H1 (cell line): ENCODE data around the gene LILRB3. TPM values are rescaled to one million over a fixed set of nuclear protein-coding genes. Genes with fewer than 3 reads are reported as not detected.

ENCODE experiments used
- CTCF ChIA-PET: fragments of 300-600 bp; sonication (Branson Sonifier 250); formaldehyde crosslinking; loops from one replicate; lab custom pipeline; 2021; ENCODE audit not compliant: partially characterized antibody; lab: Charles Lee
- POLR2A ChIA-PET: fragments of 300-600 bp; sonication (Branson Sonifier 250); formaldehyde crosslinking; loops from one replicate; lab custom pipeline; 2021; ENCODE audit warnings: inconsistent platforms; ENCODE audit not compliant: partially characterized antibody; lab: Charles Lee
- DNase-seq, 2 experiments: peaks; one replicate each; pipeline versions ENCODE4 v3.0.0 to v3.0.0-alpha.2; 2010 to 2022; ENCODE audit warnings: low spot score in 2 of 2, low read depth in 1 of 2, mixed read lengths in 1 of 2
- FAIRE-seq: peaks from 2 replicates; lab custom pipeline; 2011; peaks lifted over from hg19 to GRCh38; lab: Jason Lieb, UNC
- H2AFZ ChIP-seq: 2 replicates; pipeline ENCODE4 v1.8.1; 2012; ENCODE audit warnings: low read length, inconsistent platforms
- H2AK5ac ChIP-seq: 2 replicates; pipeline ENCODE4 v1.6.1; 2013; ENCODE audit warnings: low read depth, low read length
- H2BK120ac ChIP-seq: replicated peaks from 2 replicates; pipeline ENCODE3; 2013; ENCODE audit warnings: low read depth, low read length, inconsistent platforms
- H2BK12ac ChIP-seq: 2 replicates; pipeline ENCODE4 v1.6.1; 2013; ENCODE audit warnings: low read depth, low read length
- H2BK15ac ChIP-seq: 2 replicates; pipeline ENCODE4 v1.6.1; 2013; ENCODE audit warnings: low read length
- H2BK20ac ChIP-seq: 2 replicates; pipeline ENCODE4 v1.6.1; 2013; ENCODE audit warnings: low read length
- H2BK5ac ChIP-seq: 2 replicates; pipeline ENCODE4 v1.6.1; 2013; ENCODE audit warnings: low read depth, low read length
- H3K14ac ChIP-seq: 2 replicates; pipeline ENCODE4 v1.6.1; 2013; ENCODE audit warnings: inconsistent platforms; ENCODE audit not compliant: insufficient read length
- H3K18ac ChIP-seq: 2 replicates; pipeline ENCODE4 v1.6.1; 2013; ENCODE audit warnings: low read length; ENCODE audit errors: extremely low read depth
- H3K23ac ChIP-seq: 2 replicates; pipeline ENCODE4 v1.6.1; 2013; ENCODE audit warnings: inconsistent platforms; ENCODE audit not compliant: insufficient read length
- H3K23me2 ChIP-seq: 2 replicates; pipeline ENCODE4 v1.6.1; 2013; ENCODE audit warnings: low read depth, low read length
- H3K27ac ChIP-seq: 2 replicates; pipeline ENCODE4 v1.6.1; 2011; ENCODE audit warnings: low read depth, low read length, inconsistent platforms
- H3K27me3 ChIP-seq, 4 experiments: replicated peaks in 1 of 4; 1 replicate in 1 of 4; 2 replicates in 3 of 4; pipeline versions ENCODE4 v1.6.1 to v1.8.1; 2011 to 2013; ENCODE audit warnings: low read length in 3 of 4, mild to moderate bottlenecking in 3 of 4, inconsistent platforms in 2 of 4, mixed read lengths in 2 of 4, moderate library complexity in 1 of 4; ENCODE audit not compliant: control insufficient read depth in 3 of 4, insufficient read depth in 3 of 4; ENCODE audit errors: extremely low read depth in 1 of 4
- H3K36me3 ChIP-seq, 4 experiments: 2 replicates each; pipeline versions ENCODE4 v1.6.1 to v1.8.1; 2011 to 2013; ENCODE audit warnings: mild to moderate bottlenecking in 4 of 4, low read length in 3 of 4, moderate library complexity in 2 of 4, control low read depth in 1 of 4, inconsistent platforms in 1 of 4; ENCODE audit not compliant: insufficient read depth in 4 of 4, control insufficient read depth in 2 of 4
- H3K4ac ChIP-seq: replicated peaks from 2 replicates; pipeline ENCODE3; 2013; ENCODE audit warnings: low read length, low read depth, mixed read lengths, inconsistent platforms; ENCODE audit not compliant: insufficient read length
- H3K4me1 ChIP-seq, 4 experiments: replicated peaks in 1 of 4; 1 replicate in 1 of 4; 2 replicates in 3 of 4; pipeline versions ENCODE4 v1.6.1 to v1.8.1; 2011 to 2013; ENCODE audit warnings: low read length in 3 of 4, inconsistent platforms in 2 of 4, mixed read lengths in 1 of 4; ENCODE audit not compliant: insufficient read depth in 4 of 4, control insufficient read depth in 3 of 4
- H3K4me2 ChIP-seq, 2 experiments: 2 replicates each; pipeline versions ENCODE4 v1.6.1 to v1.8.1; 2011 to 2013; ENCODE audit warnings: low read depth in 2 of 2, low read length in 2 of 2, control low read depth in 1 of 2, inconsistent platforms in 1 of 2, mild to moderate bottlenecking in 1 of 2; ENCODE audit not compliant: insufficient read depth in 1 of 2
- H3K4me3 ChIP-seq, 4 experiments: fragments of 200-600, 300-600 bp in 1 of 4; sonication (generic), shearing (Covaris generic), sonication (Bioruptor Twin) in 1 of 4; 2 replicates each; pipeline versions ENCODE4 v1.5.1 to v1.8.1; 2011 to 2016; ENCODE audit warnings: low read length in 4 of 4, low read depth in 3 of 4, control low read depth in 2 of 4, inconsistent platforms in 2 of 4, mild to moderate bottlenecking in 2 of 4, mixed read lengths in 1 of 4, moderate library complexity in 1 of 4; ENCODE audit not compliant: insufficient read depth in 2 of 4; ENCODE audit errors: extremely low read depth in 1 of 4
- H3K56ac ChIP-seq: replicated peaks from 2 replicates; pipeline ENCODE3; 2013; ENCODE audit warnings: low read depth, mild to moderate bottlenecking, mixed read lengths, low read length, inconsistent platforms; ENCODE audit not compliant: insufficient read length
- H3K79me1 ChIP-seq: 2 replicates; pipeline ENCODE4 v1.6.1; 2013; ENCODE audit warnings: low read depth, low read length, control low read depth
- H3K79me2 ChIP-seq, 2 experiments: 2 replicates each; pipeline versions ENCODE4 v1.6.1 to v1.8.1; 2012 to 2013; ENCODE audit warnings: low read length in 2 of 2, mild to moderate bottlenecking in 2 of 2, inconsistent platforms in 1 of 2; ENCODE audit not compliant: insufficient read depth in 2 of 2, control insufficient read depth in 1 of 2
- H3K9ac ChIP-seq, 4 experiments: replicated peaks in 1 of 4; 1 replicate in 1 of 4; 2 replicates in 3 of 4; pipeline versions ENCODE4 v1.6.1 to v1.8.1; 2011 to 2013; ENCODE audit warnings: low read depth in 3 of 4, low read length in 3 of 4, control low read depth in 2 of 4, mild to moderate bottlenecking in 2 of 4, moderate library complexity in 2 of 4, inconsistent platforms in 1 of 4; ENCODE audit errors: extremely low read depth in 1 of 4
- H3K9me3 ChIP-seq, 2 experiments: 2 replicates each; pipeline versions ENCODE4 v1.6.1 to v1.8.1; 2012 to 2013; ENCODE audit warnings: mild to moderate bottlenecking in 2 of 2, moderate library complexity in 2 of 2, control low read depth in 1 of 2, inconsistent platforms in 1 of 2, low read depth in 1 of 2, low read length in 1 of 2, mixed read lengths in 1 of 2; ENCODE audit not compliant: insufficient read depth in 2 of 2
- H4K20me1 ChIP-seq, 2 experiments: replicated peaks in 1 of 2; 2 replicates each; pipeline versions ENCODE3 to v1.8.1; 2011 to 2013; ENCODE audit warnings: inconsistent platforms in 2 of 2, low read length in 2 of 2, mild to moderate bottlenecking in 1 of 2; ENCODE audit not compliant: insufficient read depth in 2 of 2, control insufficient read depth in 1 of 2
- H4K5ac ChIP-seq: 2 replicates; pipeline ENCODE4 v1.6.1; 2013; ENCODE audit warnings: low read length, low read depth, mixed read lengths, inconsistent platforms; ENCODE audit not compliant: insufficient read length
- H4K8ac ChIP-seq: 2 replicates; pipeline ENCODE4 v1.8.0; 2013; ENCODE audit warnings: mild to moderate bottlenecking, moderate library complexity, low read length, inconsistent platforms; ENCODE audit not compliant: insufficient read depth; ENCODE audit errors: extremely low read depth
- H4K91ac ChIP-seq: replicated peaks from 2 replicates; pipeline ENCODE3; 2013; ENCODE audit warnings: low read length, mixed read lengths, inconsistent platforms; ENCODE audit not compliant: insufficient read length
- CBX8 ChIP-seq: fragments of 300-800, 300-1000 bp; sonication (generic); IDR thresholded peaks from 2 replicates; pipeline ENCODE4 v1.7.1; 2016; ENCODE audit warnings: low read depth, low read length, borderline replicate concordance
- EGR1 ChIP-seq: IDR thresholded peaks from 2 replicates; pipeline ENCODE4 v1.6.1; 2011; ENCODE audit warnings: low read depth, low read length, borderline replicate concordance
- KDM1A ChIP-seq: fragments of 200-600, 300-600 bp; sonication (generic); IDR thresholded peaks from 2 replicates; pipeline ENCODE4 v1.7.1; 2016; ENCODE audit warnings: mild to moderate bottlenecking, low read length, borderline replicate concordance
- MAFK ChIP-seq: IDR thresholded peaks from 2 replicates; pipeline ENCODE4 v1.6.1; 2012; ENCODE audit warnings: low read depth, mild to moderate bottlenecking, improper control_type of control experiment, low read length
- NRF1 ChIP-seq: IDR thresholded peaks from 2 replicates; pipeline ENCODE4 v1.6.1; 2011; ENCODE audit warnings: mild to moderate bottlenecking, low read depth, low read length, improper control_type of control experiment
- POLR2AphosphoS5 ChIP-seq: IDR thresholded peaks from 2 replicates; pipeline ENCODE4 v1.6.1; 2011; ENCODE audit warnings: low read depth, low read length
- RAD21 ChIP-seq, 2 experiments: IDR thresholded peaks in 1 of 2; conservative IDR thresholded peaks in 1 of 2; 2 replicates each; pipeline ENCODE4 v1.6.1; 2011; ENCODE audit warnings: low read depth in 2 of 2, low read length in 2 of 2, improper control_type of control experiment in 1 of 2, inconsistent platforms in 1 of 2, mild to moderate bottlenecking in 1 of 2, moderate library complexity in 1 of 2
- SAP30 ChIP-seq: fragments of 300-600 bp; sonication (generic); IDR thresholded peaks from 2 replicates; pipeline ENCODE4 v1.7.1; 2012; ENCODE audit warnings: low read length, moderate library complexity, mild to moderate bottlenecking, inconsistent platforms; ENCODE audit not compliant: insufficient read depth, insufficient replicate concordance
- SUZ12 ChIP-seq: fragments of 200-600 bp; sonication (generic); IDR thresholded peaks from 2 replicates; pipeline ENCODE4 v1.6.1; 2012; ENCODE audit warnings: mild to moderate bottlenecking, inconsistent platforms, low read length, moderate library complexity, mixed read lengths
- TBP ChIP-seq: IDR thresholded peaks from 2 replicates; pipeline ENCODE4 v1.6.1; 2011; ENCODE audit warnings: low read depth, low read length, improper control_type of control experiment
- WGBS, 2 experiments: shearing (Covaris generic) in 1 of 2; methylation state at CpG; one replicate each; pipeline versions ENCODE4 v1.1.6 to v1.1.7; 2013 to 2015; ENCODE audit warnings: low lambda C conversion rate in 2 of 2, mixed read lengths in 2 of 2, inconsistent platforms in 1 of 2, low coverage in 1 of 2, missing lambda C conversion rate in 1 of 2; ENCODE audit not compliant: insufficient replicate concordance in 2 of 2, insufficient coverage in 1 of 2, insufficient read length in 1 of 2; ENCODE audit errors: extremely low coverage in 1 of 2, missing lambda C conversion rate in 1 of 2; 5-methylcytosine and 5-hydroxymethylcytosine counted together
- polyA plus RNA-seq, 7 experiments: library from polyadenylated mRNA; depleted of rRNA in 3 of 7; stranded (reverse) in 5 of 7; unstranded in 2 of 7; fragments of >200 nt in 5 of 7; fragments of 200-250 nt in 2 of 7; gene quantifications; 1 replicate in 5 of 7; 2 replicates in 1 of 7; 4 replicates in 1 of 7; pipeline versions ENCODE4 v1.2.1 to v1.2.3, GENCODE V29; 2011 to 2013; ENCODE audit warnings: missing spikeins in 2 of 7, mixed read lengths in 2 of 7
- total RNA-seq: library from RNA; stranded (reverse); fragmentation: NEBNext Ultra II Directional; extraction: Animal tissue kit (Norgen Biotek cat#: 25700); gene quantifications from 2 replicates; pipeline ENCODE4 v1.2.1, GENCODE V29; 2021

LILRB3 gene
- total and polyA plus RNA-seq, 2 of the 8 experiments (the other 6 are each of a cell fraction or from before 2014, with no cell fraction given), result not detected

- Histone ChIP-seq H4K5ac (no peak overlapping the region), H3K23me2 (peaks cover 4% of the 10 kb centered on the region; the same call in 1 of the 2 replicates), H2AK5ac (no peak overlapping the region), H4K91ac (no peak overlapping the region), H2AFZ (no peak overlapping the region), H3K79me1 (no peaks in the 10 kb centered on the region), H2BK120ac (no peak overlapping the region), H2BK12ac (no peak overlapping the region), H3K14ac (no peak overlapping the region), H3K18ac (no peak overlapping the region), H3K4me2 (no peak overlapping the region), H3K56ac (no peak overlapping the region), H3K79me2 (no peaks in the 10 kb centered on the region), H4K20me1 (peaks cover 1 to 3% of the 10 kb centered on the region in 2 experiments), H3K27ac (no peak overlapping the region), H3K23ac (no peak overlapping the region), H2BK15ac (no peak overlapping the region), H2BK5ac (no peak overlapping the region), H3K4ac (no peak overlapping the region), H3K27me3 (0 out of 7 replicates have a peak, but pooled peaks cover 0 to 2% (median 0%) of the 10 kb centered on the region in 4 experiments), H2BK20ac (no peak overlapping the region), H3K4me1 (peaks cover 0 to 12% (median 6%) of the 10 kb centered on the region in 4 experiments; a peak in 6 of 7 replicates), H3K9me3 (no peaks in the 10 kb centered on the region), H3K4me3 (no peak overlapping the region), H3K36me3 (no peaks in the 10 kb centered on the region), H3K9ac (no peak overlapping the region), H4K8ac (no peak overlapping the region)
- CTCF ChIA-PET, result interaction anchor here (0.7 to 1.6 kb wide), 6 partner anchors 11 to 1092 kb away, joined by 3 to 5 read pairs (median 4); partner anchors contain the start of gene MBOAT7
- WGBS, 2 experiments, result 92% methylated on average over 14 of the region's 21 CpGs; no CpG with 5 or more reads in 1 of the 2 experiments
- POLR2A ChIA-PET, result interaction anchor here (1.0 to 3.5 kb wide), 6 partner anchors 17 to 91 kb away, joined by 3 to 11 read pairs (median 3); partner anchors contain the start of gene MBOAT7
- TF ChIP-seq KDM1A, result no peak
- TF ChIP-seq MAFK, result no peak
- no peak for TF ChIP-seq RAD21 (IDR thresholded peaks at IDR 0.05 in 1 of 2, conservative IDR thresholded peaks at IDR 0.05 in 1 of 2; ENCODE audit: low read depth in 2 of 2, low read length in 2 of 2)
- TF ChIP-seq EGR1, result no peak
- no peak for TF ChIP-seq TBP
- TF ChIP-seq POLR2AphosphoS5, result no peak
- TF ChIP-seq SAP30, result no peak
- TF ChIP-seq NRF1, result no peak
- TF ChIP-seq SUZ12, result no peak
- TF ChIP-seq CBX8, result no peak
- DNase-seq, result no peak
- no peak for FAIRE-seq
Observed at GRCh38 chr19:54169149-54169740, 53.6 kb downstream of the LILRB3 start.
